ENCODE measurements around the gene MYBPC2. TPM values are rescaled to one million over a fixed set of nuclear protein-coding genes. Genes with fewer than 3 reads are reported as not detected.

MYBPC2 gene
- total RNA-seq, 2 experiments from 2014 or later = 0.11 to 0.59 TPM

DNA sequence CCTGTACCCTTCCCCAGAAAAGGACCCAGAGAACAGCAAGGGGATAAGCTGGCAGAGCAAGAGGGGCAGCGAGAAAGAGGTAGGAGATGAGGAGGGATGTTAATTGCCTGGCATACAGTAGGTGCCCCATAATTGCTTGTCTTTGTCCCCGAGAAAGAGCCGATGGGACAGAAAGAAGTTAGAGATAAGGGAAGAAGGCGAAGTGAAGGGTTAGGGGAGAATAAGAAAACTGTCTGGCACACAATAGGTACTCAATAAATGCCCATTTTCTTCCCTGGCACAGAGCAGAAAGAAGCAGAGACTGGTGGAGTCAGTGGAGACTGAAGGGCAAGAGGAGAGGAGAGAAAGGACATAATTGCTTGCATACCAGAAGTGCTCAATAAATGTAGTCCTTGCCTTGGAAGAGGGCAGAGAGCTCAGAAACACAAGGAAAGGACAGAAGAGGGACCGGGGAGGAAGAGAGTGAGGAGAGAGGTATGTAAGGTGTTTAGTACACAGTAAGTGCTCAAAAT lies 62.4 kb downstream of the MYBPC2 start:
- no peaks in the 10 kb centered on the region for H3K27me3 Mint-ChIP-seq
- DNase-seq (no peak), ATAC-seq (no peak)
- TF ChIP-seq CTCF (IDR thresholded peaks at IDR 0.05) = no peak
- no peak overlapping the region for H3K27ac Mint-ChIP-seq
- no peak overlapping the region for H3K4me3 Mint-ChIP-seq
- H3K4me1 Mint-ChIP-seq (ENCODE audit: low read depth) = peaks cover 19% of the 10 kb centered on the region
- H3K36me3 Mint-ChIP-seq (ENCODE audit: low read depth) = no peaks in the 10 kb centered on the region
- ChIA-PET POLR2A (no interaction called here), CTCF (interaction anchor here (1.3 kb wide), 1 partner anchor 61 kb away, joined by 3 read pairs; no protein-coding TSS in a partner anchor)
- intact Hi-C loops (cut with micrococcal nuclease) = no loop called here
- H3K9me3 Mint-ChIP-seq = no peaks in the 10 kb centered on the region

- H3K4me1 Mint-ChIP-seq (ENCODE audit: low read depth) = peaks cover 11% of the 10 kb centered on the region
- POLR2A ChIA-PET = no interaction called here
- no peak overlapping the region for H3K4me3 Mint-ChIP-seq
- DNase-seq (no peak), ATAC-seq (no peak)
- intact Hi-C loops (cut with micrococcal nuclease) = no loop called here
- no peaks in the 10 kb centered on the region for H3K27me3 Mint-ChIP-seq
- CTCF ChIA-PET = interaction anchor here (1.2 kb wide), 1 partner anchor 9 kb away, joined by 6 read pairs; no protein-coding TSS in a partner anchor
- no peaks in the 10 kb centered on the region for H3K36me3 Mint-ChIP-seq (ENCODE audit: low read depth)
- TF ChIP-seq CTCF (IDR thresholded peaks at IDR 0.05) = no peak
- H3K27ac Mint-ChIP-seq = no peak overlapping the region
- no peaks in the 10 kb centered on the region for H3K9me3 Mint-ChIP-seq
Observed at GRCh38 chr19:50496189-50497021, 63.7 kb downstream of the MYBPC2 start.

DNA sequence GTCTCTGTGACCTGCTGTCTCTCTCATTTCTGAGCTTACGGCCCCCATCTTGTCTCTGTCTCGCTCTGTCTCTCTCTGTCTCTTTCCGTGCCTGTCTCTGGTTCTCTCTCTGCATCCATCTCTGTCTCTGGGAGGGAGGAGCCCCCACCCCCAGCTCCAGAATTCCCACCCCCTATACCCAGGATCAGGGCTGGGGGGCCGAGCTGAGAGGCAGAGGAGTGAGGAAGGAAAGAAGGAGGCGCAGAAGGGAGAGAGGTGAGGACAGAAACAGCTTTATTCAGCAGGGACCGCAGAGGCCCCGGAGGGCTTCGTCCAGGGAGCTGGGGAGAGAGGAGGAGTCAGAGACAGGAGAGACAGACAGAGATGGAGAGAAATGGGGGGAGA lies 64.3 kb downstream of the MYBPC2 start:
- ChIA-PET POLR2A (no interaction called here), CTCF (interaction anchor here (1.2 kb wide), 1 partner anchor 10 kb away, joined by 6 read pairs; no protein-coding TSS in a partner anchor)
- DNase-seq (no peak), ATAC-seq (no peak)
- TF ChIP-seq CTCF (IDR thresholded peaks at IDR 0.05) = no peak
- H3K4me1 Mint-ChIP-seq (ENCODE audit: low read depth) = peaks cover 5% of the 10 kb centered on the region
- intact Hi-C loops (cut with micrococcal nuclease) = no loop called here
- no peaks in the 10 kb centered on the region for H3K9me3 Mint-ChIP-seq
- H3K27ac Mint-ChIP-seq = no peak overlapping the region
- H3K4me3 Mint-ChIP-seq = no peak overlapping the region
- H3K27me3 Mint-ChIP-seq = no peaks in the 10 kb centered on the region
- H3K36me3 Mint-ChIP-seq (ENCODE audit: low read depth) = no peaks in the 10 kb centered on the region

GRCh38 chr19:50498219-50499056 lies 65.7 kb downstream of the MYBPC2 start:
- no peaks in the 10 kb centered on the region for H3K9me3 Mint-ChIP-seq

More at GRCh38 chr19:50498219-50499056, 65.7 kb downstream of the MYBPC2 start:
- Mint-ChIP-seq H3K36me3 (ENCODE audit: low read depth) (no peaks in the 10 kb centered on the region), H3K27ac (no peak overlapping the region), H3K4me3 (no peak overlapping the region), H3K4me1 (ENCODE audit: low read depth) (no peaks in the 10 kb centered on the region), H3K27me3 (no peaks in the 10 kb centered on the region)
- no peak for ATAC-seq
- DNase-seq = no peak
- ChIA-PET CTCF (no interaction called here), POLR2A (no interaction called here)
- no peak for TF ChIP-seq CTCF (IDR thresholded peaks at IDR 0.05)
- intact Hi-C loops (cut with micrococcal nuclease) = no loop called here
